GM12878 (cell line): Measurements from ENCODE around the gene VSX1. TPM values are rescaled to one million over a fixed set of nuclear protein-coding genes. Genes with fewer than 3 reads are reported as not detected.

Experiments
- ATAC-seq: fragments of 200-7000 bp; cut with Tn5 transposase; 3 replicates; pipeline ENCODE4 v1.9.1; 2020; ENCODE audit warnings: mild to moderate bottlenecking, moderate library complexity
- BruUV-seq: library from RNA; stranded (reverse); fragments of 400-500 nt; replicated peaks from 2 replicates; lab custom pipeline; 2021; lab: Mats Ljungman, UMichigan
- CTCF ChIA-PET: fragments of 300-600 bp; sonication (Branson Sonifier 250); formaldehyde crosslinking; extraction: SDS; loops from one replicate; lab custom pipeline; 2021; ENCODE audit warnings: inconsistent platforms; lab: Yijun Ruan, JAX
- POLR2A ChIA-PET: fragments of 350-600 bp; formaldehyde crosslinking; extraction: SDS; loops from one replicate; lab custom pipeline; 2021; ENCODE audit warnings: inconsistent platforms; lab: Charles Lee
- RAD21 ChIA-PET: fragments of 300-600 bp; sonication (Branson Sonifier 250); formaldehyde crosslinking; loops from one replicate; lab custom pipeline; 2023; ENCODE audit warnings: antibody characterized with exemption; ENCODE audit not compliant: unreplicated experiment; lab: Charles Lee
- SMC1A ChIA-PET: fragments of 300-600 bp; sonication (Branson Sonifier 250); formaldehyde crosslinking; loops from one replicate; lab custom pipeline; 2023; ENCODE audit not compliant: unreplicated experiment, uncharacterized antibody; lab: Charles Lee
- DNase-seq: peaks from one replicate; pipeline ENCODE4 v3.0.0-alpha.2; 2011; ENCODE audit warnings: low read depth, low spot score
- FAIRE-seq: peaks from 3 replicates; lab custom pipeline; 2011; peaks lifted over from hg19 to GRCh38; lab: Jason Lieb, UNC
- H2AFZ ChIP-seq: 2 replicates; pipeline ENCODE4 v1.6.0; 2011; ENCODE audit warnings: low read depth, low read length, control low read depth; ENCODE audit not compliant: control insufficient read depth
- H3K27ac ChIP-seq: 2 replicates; pipeline ENCODE4 v1.5.1; 2011; ENCODE audit warnings: control low read depth; ENCODE audit not compliant: control insufficient read depth, insufficient read depth
- H3K27me3 ChIP-seq, 2 experiments: replicated peaks in 1 of 2; 2 replicates each; pipeline versions ENCODE4 v1.6.0 to v1.6.1; 2011; ENCODE audit warnings: low read length in 1 of 2; ENCODE audit not compliant: control insufficient read depth in 2 of 2, insufficient read depth in 2 of 2
- H3K36me3 ChIP-seq, 2 experiments: 2 replicates each; pipeline ENCODE4 v1.5.1; 2011; ENCODE audit warnings: low read length in 1 of 2; ENCODE audit not compliant: control insufficient read depth in 2 of 2, insufficient read depth in 2 of 2
- H3K4me1 ChIP-seq: 2 replicates; pipeline ENCODE4 v1.6.1; 2011; ENCODE audit warnings: mild to moderate bottlenecking, low read length, moderate library complexity, mixed read lengths; ENCODE audit not compliant: control insufficient read depth, insufficient read depth
- H3K4me2 ChIP-seq: 2 replicates; pipeline ENCODE4 v1.6.0; 2011; ENCODE audit warnings: control low read depth; ENCODE audit not compliant: control insufficient read depth, insufficient read depth
- H3K4me3 ChIP-seq: fragments of 200-600 bp; sonication (generic); 2 replicates; pipeline ENCODE4 v1.5.1; 2016
- H3K79me2 ChIP-seq: 2 replicates; pipeline ENCODE4 v1.6.0; 2011; ENCODE audit warnings: low read length; ENCODE audit not compliant: control insufficient read depth, insufficient read depth
- H3K9ac ChIP-seq: 2 replicates; pipeline ENCODE4 v1.8.0; 2011; ENCODE audit warnings: low read length, control low read depth, mixed read lengths; ENCODE audit not compliant: control insufficient read depth, insufficient read depth
- H3K9me3 ChIP-seq: replicated peaks from 3 replicates; pipeline ENCODE4 v1.5.1; 2011; ENCODE audit warnings: mild to moderate bottlenecking, low read length; ENCODE audit not compliant: control insufficient read depth, insufficient read depth
- H4K20me1 ChIP-seq: 2 replicates; pipeline ENCODE4 v1.6.0; 2011; ENCODE audit not compliant: control insufficient read depth, insufficient read depth
- ESRRA ChIP-seq: IDR thresholded peaks from 2 replicates; pipeline ENCODE4 v1.6.1; 2012; ENCODE audit warnings: mild to moderate bottlenecking, low read length, improper control_type of control experiment
- JUNB ChIP-seq: IDR thresholded peaks from 2 replicates; pipeline ENCODE4 v1.6.1; 2016; ENCODE audit warnings: antibody characterized with exemption, mild to moderate bottlenecking
- JUND ChIP-seq: IDR thresholded peaks from 2 replicates; pipeline ENCODE4 v1.6.1; 2012; ENCODE audit warnings: low read depth, mild to moderate bottlenecking, low read length, improper control_type of control experiment, moderate library complexity
- ZNF217 ChIP-seq: fragments of 450-650 bp; IDR thresholded peaks from 2 replicates; pipeline ENCODE4 v1.6.1; 2017; ENCODE audit warnings: antibody characterized with exemption, mild to moderate bottlenecking
- WGBS: methylation state at CpG from one replicate; pipeline ENCODE4 v1.1.6; 2016; ENCODE audit warnings: low lambda C conversion rate; ENCODE audit not compliant: insufficient replicate concordance, insufficient coverage; ENCODE audit errors: missing lambda C conversion rate; 5-methylcytosine and 5-hydroxymethylcytosine counted together
- in situ Hi-C: fragments of 300-500 bp; cut with MboI; formaldehyde crosslinking; loops from 9 replicates; pipeline ENCODE4 v1.14.3; 2018; ENCODE audit warnings: mixed read lengths
- intact Hi-C: fragments of 100-400 bp; cut with micrococcal nuclease; formaldehyde crosslinking; loops from one replicate; pipeline ENCODE4 v1.14.2; 2022; ENCODE audit not compliant: unreplicated experiment
- polyA plus RNA-seq, 11 experiments: library from polyadenylated mRNA; depleted of rRNA in 4 of 11; unstranded in 6 of 11; stranded (reverse) in 5 of 11; fragments of >200 nt; fragmentation: Nextera tagmentation in 4 of 11; fragmentation: Illumina TruSeq in 1 of 11; extraction: Ambion mirVana in 4 of 11; extraction: Trizol in 1 of 11; gene quantifications; 1 replicate in 1 of 11; 2 replicates in 10 of 11; pipeline versions ENCODE4 v1.2.1 to v1.2.3, GENCODE V29; 2011 to 2016; ENCODE audit warnings: inconsistent platforms in 2 of 11, missing spikeins in 2 of 11, low read depth in 1 of 11
- total RNA-seq, 4 experiments: library from RNA; depleted of rRNA in 3 of 4; stranded (reverse); fragments of >200 nt in 3 of 4; fragmentation: Illumina TruSeq in 1 of 4; extraction: Trizol in 1 of 4; gene quantifications; 2 replicates each; pipeline versions ENCODE4 v1.2.1 to v1.2.3, GENCODE V29; 2013 to 2021
- TF ChIP-seq, protein P1 (sequence below): fragments of 450-650 bp; IDR thresholded peaks from 2 replicates; pipeline ENCODE4 v1.6.1; 2017; ENCODE audit warnings: mild to moderate bottlenecking, moderate library complexity
- TF ChIP-seq, protein P2 (sequence below): fragments of 450-650 bp; IDR thresholded peaks from 2 replicates; pipeline ENCODE4 v1.6.1; 2017; ENCODE audit warnings: mild to moderate bottlenecking
- TF ChIP-seq, protein P3 (sequence below): IDR thresholded peaks from 2 replicates; pipeline ENCODE4 v1.6.1; 2011; ENCODE audit warnings: borderline replicate concordance, low read depth, mild to moderate bottlenecking, moderate library complexity, low read length; ENCODE audit not compliant: insufficient read depth, poor library complexity, severe bottlenecking

VSX1 gene
- total and polyA plus RNA-seq, 10 of the 15 experiments (the other 5 are each of a cell fraction or from before 2014, with no cell fraction given), result 0.05 TPM; not detected in 9

DNA sequence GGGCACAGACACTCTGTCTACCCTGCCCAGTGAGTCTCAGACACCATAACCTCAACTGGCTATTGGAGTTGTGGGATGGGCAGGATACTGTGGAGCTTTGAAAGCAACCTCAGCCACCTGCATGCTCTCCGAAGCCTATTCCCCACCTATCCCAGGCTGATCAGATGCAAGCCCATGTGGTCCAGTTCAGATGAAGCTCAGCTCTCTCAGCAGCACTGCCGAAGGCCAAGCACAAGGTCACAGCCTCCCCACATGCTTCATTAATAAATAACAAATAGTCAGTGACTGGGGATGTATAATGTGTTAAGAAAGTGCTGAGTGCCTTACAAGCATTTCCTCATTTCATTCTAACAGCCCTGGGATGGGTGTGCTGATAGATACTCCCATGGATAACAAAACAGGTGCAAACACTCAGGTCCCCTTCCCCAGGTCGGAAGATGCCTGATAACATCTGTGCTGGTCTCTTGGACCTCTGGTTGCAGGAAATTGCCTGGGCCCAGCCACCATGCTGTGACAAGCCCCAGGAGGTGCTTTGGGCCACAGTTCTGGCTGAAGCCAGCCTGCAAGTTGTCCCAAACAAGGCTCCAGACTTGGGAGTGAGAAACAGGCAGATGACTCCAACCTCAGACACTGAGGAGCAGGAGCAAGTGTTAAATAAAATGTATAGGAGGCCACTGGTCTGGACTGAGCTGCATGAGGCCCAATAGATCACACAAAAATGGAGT, 27.7 kb downstream of the VSX1 start:
- intact Hi-C loops (no loop called here), in situ Hi-C loops (loop anchor here (10.0 to 25.0 kb wide), 2 partner anchors 351 to 1692 kb away; partner anchors contain the start of genes GINS1, GZF1 and NXT1)
- DNase-seq, result no peak
- TF ChIP-seq JUNB (no peak), JUND (no peak), ZNF217 (no peak), ESRRA (no peak)
- TF ChIP-seq, protein P1, sequence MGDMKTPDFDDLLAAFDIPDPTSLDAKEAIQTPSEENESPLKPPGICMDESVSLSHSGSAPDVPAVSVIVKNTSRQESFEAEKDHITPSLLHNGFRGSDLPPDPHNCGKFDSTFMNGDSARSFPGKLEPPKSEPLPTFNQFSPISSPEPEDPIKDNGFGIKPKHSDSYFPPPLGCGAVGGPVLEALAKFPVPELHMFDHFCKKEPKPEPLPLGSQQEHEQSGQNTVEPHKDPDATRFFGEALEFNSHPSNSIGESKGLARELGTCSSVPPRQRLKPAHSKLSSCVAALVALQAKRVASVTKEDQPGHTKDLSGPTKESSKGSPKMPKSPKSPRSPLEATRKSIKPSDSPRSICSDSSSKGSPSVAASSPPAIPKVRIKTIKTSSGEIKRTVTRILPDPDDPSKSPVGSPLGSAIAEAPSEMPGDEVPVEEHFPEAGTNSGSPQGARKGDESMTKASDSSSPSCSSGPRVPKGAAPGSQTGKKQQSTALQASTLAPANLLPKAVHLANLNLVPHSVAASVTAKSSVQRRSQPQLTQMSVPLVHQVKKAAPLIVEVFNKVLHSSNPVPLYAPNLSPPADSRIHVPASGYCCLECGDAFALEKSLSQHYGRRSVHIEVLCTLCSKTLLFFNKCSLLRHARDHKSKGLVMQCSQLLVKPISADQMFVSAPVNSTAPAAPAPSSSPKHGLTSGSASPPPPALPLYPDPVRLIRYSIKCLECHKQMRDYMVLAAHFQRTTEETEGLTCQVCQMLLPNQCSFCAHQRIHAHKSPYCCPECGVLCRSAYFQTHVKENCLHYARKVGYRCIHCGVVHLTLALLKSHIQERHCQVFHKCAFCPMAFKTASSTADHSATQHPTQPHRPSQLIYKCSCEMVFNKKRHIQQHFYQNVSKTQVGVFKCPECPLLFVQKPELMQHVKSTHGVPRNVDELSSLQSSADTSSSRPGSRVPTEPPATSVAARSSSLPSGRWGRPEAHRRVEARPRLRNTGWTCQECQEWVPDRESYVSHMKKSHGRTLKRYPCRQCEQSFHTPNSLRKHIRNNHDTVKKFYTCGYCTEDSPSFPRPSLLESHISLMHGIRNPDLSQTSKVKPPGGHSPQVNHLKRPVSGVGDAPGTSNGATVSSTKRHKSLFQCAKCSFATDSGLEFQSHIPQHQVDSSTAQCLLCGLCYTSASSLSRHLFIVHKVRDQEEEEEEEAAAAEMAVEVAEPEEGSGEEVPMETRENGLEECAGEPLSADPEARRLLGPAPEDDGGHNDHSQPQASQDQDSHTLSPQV, result 0 out of 2 replicates have a peak, but pooled peaks have one; percentile 51
- TF ChIP-seq, protein P2, sequence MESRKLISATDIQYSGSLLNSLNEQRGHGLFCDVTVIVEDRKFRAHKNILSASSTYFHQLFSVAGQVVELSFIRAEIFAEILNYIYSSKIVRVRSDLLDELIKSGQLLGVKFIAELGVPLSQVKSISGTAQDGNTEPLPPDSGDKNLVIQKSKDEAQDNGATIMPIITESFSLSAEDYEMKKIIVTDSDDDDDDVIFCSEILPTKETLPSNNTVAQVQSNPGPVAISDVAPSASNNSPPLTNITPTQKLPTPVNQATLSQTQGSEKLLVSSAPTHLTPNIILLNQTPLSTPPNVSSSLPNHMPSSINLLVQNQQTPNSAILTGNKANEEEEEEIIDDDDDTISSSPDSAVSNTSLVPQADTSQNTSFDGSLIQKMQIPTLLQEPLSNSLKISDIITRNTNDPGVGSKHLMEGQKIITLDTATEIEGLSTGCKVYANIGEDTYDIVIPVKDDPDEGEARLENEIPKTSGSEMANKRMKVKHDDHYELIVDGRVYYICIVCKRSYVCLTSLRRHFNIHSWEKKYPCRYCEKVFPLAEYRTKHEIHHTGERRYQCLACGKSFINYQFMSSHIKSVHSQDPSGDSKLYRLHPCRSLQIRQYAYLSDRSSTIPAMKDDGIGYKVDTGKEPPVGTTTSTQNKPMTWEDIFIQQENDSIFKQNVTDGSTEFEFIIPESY, result no peak
- TF ChIP-seq, protein P3, sequence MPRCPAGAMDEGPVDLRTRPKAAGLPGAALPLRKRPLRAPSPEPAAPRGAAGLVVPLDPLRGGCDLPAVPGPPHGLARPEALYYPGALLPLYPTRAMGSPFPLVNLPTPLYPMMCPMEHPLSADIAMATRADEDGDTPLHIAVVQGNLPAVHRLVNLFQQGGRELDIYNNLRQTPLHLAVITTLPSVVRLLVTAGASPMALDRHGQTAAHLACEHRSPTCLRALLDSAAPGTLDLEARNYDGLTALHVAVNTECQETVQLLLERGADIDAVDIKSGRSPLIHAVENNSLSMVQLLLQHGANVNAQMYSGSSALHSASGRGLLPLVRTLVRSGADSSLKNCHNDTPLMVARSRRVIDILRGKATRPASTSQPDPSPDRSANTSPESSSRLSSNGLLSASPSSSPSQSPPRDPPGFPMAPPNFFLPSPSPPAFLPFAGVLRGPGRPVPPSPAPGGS, result no peak
- TF ChIP-seq, all 136 proteins: peak for 1
- no TSS peak for BruUV-seq
- SMC1A ChIA-PET, result interaction anchor here (0.7 to 2.6 kb wide), 6 partner anchors 8 to 193 kb away, joined by 3 to 13 read pairs (median 4); partner anchors contain the start of gene PYGB
- CTCF ChIA-PET, result interaction anchor here (1.0 to 12.6 kb wide), 5 partner anchors 9 to 60 kb away, joined by 3 to 244 read pairs (median 4); partner anchors contain the start of gene APMAP
- no peaks in the 10 kb centered on the region for H3K36me3 ChIP-seq
- POLR2A ChIA-PET, result interaction anchor here (0.6 to 1.0 kb wide), 4 partner anchors 18 to 71 kb away, joined by 3 to 4 read pairs (median 3); no protein-coding TSS in a partner anchor
- peaks cover 5% of the 10 kb centered on the region; the same call in 1 of the 2 replicates for H4K20me1 ChIP-seq
- WGBS, result 66% methylated on average over 3 of the region's 3 CpGs
- H3K9ac ChIP-seq, result no peak overlapping the region
- H3K27ac ChIP-seq, result no peak overlapping the region
- no peak for FAIRE-seq
- peak overlapping the region; percentile 89 for H3K4me2 ChIP-seq
- no peaks in the 10 kb centered on the region for H3K27me3 ChIP-seq
- ATAC-seq, result no peak
- H3K79me2 ChIP-seq, result peaks cover 27% of the 10 kb centered on the region
- no peaks in the 10 kb centered on the region for H3K9me3 ChIP-seq
- no peak overlapping the region for H2AFZ ChIP-seq
- H3K4me3 ChIP-seq, result peak overlapping the region; percentile 45; the same call in 1 of the 2 replicates
- H3K4me1 ChIP-seq, result peaks cover 54% of the 10 kb centered on the region
- RAD21 ChIA-PET, result interaction anchor here (1.0 to 1.9 kb wide), 4 partner anchors 10 to 62 kb away, joined by 3 to 6 read pairs (median 5); no protein-coding TSS in a partner anchor
